Effector memory CD4-positive, alpha-beta T cell (primary cell): ENCODE measurements around the gene CMSS1.

Source experiments
- DNase-seq, 3 donors: peaks; one replicate each; pipeline ENCODE4 v3.0.0-alpha.2; 2020
- H3K27ac ChIP-seq: 2 replicates; pipeline ENCODE4 v1.7.0; 2013; ENCODE audit warnings: mild to moderate bottlenecking, low read length, moderate library complexity; ENCODE audit not compliant: insufficient read depth, poor library complexity, severe bottlenecking
- H3K27me3 ChIP-seq: replicated peaks from 2 replicates; pipeline ENCODE4 v1.7.0; 2013; ENCODE audit warnings: mild to moderate bottlenecking, low read length; ENCODE audit not compliant: insufficient read depth, control insufficient read depth, poor library complexity, severe bottlenecking
- H3K36me3 ChIP-seq: 2 replicates; pipeline ENCODE4 v1.7.0; 2013; ENCODE audit warnings: mild to moderate bottlenecking, low read length, moderate library complexity; ENCODE audit not compliant: control insufficient read depth, insufficient read depth
- H3K4me1 ChIP-seq: 2 replicates; pipeline ENCODE4 v1.7.0; 2013; ENCODE audit warnings: low read length, mild to moderate bottlenecking; ENCODE audit not compliant: control insufficient read depth, insufficient read depth, poor library complexity, severe bottlenecking
- H3K4me3 ChIP-seq: 2 replicates; pipeline ENCODE4 v1.7.0; 2013; ENCODE audit warnings: low read length, low read depth, mild to moderate bottlenecking; ENCODE audit not compliant: insufficient read depth, poor library complexity, severe bottlenecking
- H3K9me3 ChIP-seq: 2 replicates; pipeline ENCODE4 v1.7.0; 2013; ENCODE audit warnings: mild to moderate bottlenecking, low read length, moderate library complexity; ENCODE audit not compliant: control insufficient read depth

The CMSS1 gene

DNA sequence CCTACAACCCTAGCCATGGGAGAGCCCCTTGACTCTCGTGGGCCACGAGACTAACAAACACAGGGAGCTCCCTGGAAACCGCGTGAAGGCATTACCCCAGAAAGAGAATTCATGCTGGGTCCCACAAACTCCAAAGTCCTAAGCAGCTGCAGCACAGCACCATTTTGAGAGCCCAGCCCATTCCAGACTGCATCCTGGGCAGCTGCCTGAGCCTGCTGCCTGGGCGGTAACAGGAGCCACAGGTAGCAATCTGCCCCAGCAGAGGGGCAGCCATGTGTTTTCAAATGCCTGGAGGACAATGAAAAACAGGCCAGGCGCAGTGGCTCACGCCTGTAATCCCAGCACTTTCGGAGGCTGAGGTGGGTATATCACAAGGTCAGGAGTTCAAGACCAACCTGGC lies 380.2 kb downstream of the CMSS1 start:
- Histone ChIP-seq H3K4me3 (no peak overlapping the region), H3K9me3 (no peaks in the 10 kb centered on the region), H3K27me3 (no peaks in the 10 kb centered on the region), H3K36me3 (no peaks in the 10 kb centered on the region), H3K27ac (no peak overlapping the region), H3K4me1 (no peaks in the 10 kb centered on the region)
- no peak for DNase-seq

DNA sequence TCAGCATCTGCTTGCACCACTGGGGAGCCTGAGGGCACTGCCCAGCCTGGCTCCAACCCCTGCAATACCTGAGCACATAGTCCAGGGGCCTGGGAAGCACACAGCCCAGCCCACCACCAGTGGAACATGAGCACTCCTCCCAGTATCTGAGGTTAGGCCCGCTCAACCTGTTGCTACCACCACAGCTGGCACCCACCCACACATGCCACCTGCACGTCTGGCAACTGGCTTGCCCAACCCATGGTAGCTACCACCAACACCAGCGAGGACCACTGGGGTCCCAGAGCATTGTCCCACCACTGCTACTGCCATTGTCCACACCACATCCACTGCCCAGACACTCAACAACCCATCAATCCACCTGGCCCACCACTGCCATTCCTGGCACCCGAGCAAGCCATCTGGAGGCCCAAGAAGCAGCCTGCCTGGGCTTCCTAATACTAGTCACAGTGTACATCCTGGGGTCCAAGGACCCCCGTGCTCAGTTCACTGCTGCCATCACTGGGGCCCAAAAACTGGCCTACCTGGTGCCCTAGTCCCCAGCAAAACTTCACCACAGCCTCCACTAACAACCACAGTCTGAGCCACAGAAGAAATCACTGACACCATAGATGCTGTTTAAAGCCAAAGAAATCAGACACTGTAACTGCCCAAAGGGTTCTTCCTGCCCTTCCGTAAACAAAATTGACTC lies 381.1 kb downstream of the CMSS1 start:
- H3K27ac ChIP-seq, result no peak overlapping the region
- H3K27me3 ChIP-seq, result no peaks in the 10 kb centered on the region
- no peak overlapping the region for H3K4me3 ChIP-seq
- DNase-seq, result no peak
- H3K4me1 ChIP-seq, result no peaks in the 10 kb centered on the region
- no peaks in the 10 kb centered on the region for H3K9me3 ChIP-seq
- no peaks in the 10 kb centered on the region for H3K36me3 ChIP-seq

DNA sequence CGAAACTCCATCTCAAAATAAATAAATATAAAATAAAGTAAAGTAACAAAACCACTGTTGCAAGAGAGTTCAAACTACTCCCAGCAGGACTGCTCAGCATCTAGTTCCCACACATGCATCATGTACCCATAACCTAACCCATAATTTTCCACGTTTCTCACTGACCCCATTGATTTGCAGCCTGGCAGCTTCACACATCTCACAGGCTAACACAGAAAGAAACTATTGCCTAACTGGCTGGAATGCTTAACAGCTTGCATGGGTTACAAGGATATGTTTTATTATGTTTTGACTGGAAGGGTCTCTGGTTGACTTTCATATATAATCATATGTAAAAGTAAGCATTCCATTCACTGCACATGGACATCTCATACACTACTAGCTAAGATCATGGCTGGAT lies 387.5 kb downstream of the CMSS1 start:
- no peak for DNase-seq

DNA sequence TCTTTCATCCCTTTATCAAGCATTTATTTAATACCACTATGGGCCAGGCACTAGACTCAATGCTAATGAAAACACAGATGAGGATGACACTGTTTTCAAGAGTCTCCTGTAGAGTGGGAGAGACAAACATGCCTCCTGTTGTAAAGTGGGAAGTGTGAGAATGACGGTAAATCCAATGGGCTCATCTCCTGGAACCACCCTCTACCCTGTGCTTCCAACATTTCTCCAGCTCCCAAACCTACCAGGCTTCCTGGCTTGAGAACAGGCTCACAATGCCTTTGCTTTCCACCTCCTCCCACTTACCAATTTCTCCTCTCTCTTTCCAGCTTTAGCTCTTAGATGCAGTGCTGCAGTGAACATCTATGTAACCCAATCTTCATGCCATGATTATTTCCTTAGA lies 389.0 kb downstream of the CMSS1 start:
- no peaks in the 10 kb centered on the region for H3K36me3 ChIP-seq
- no peaks in the 10 kb centered on the region for H3K27me3 ChIP-seq
- H3K27ac ChIP-seq, result no peak overlapping the region
- H3K9me3 ChIP-seq, result no peaks in the 10 kb centered on the region
- H3K4me1 ChIP-seq, result peaks cover 9% of the 10 kb centered on the region
- no peak for DNase-seq
- H3K4me3 ChIP-seq, result no peak overlapping the region

More for the DNA sequence above, 387.5 kb downstream of the CMSS1 start:
- H3K27me3 ChIP-seq, result no peaks in the 10 kb centered on the region
- no peaks in the 10 kb centered on the region for H3K36me3 ChIP-seq
- peaks cover under 1% of the 10 kb centered on the region for H3K4me1 ChIP-seq
- H3K27ac ChIP-seq, result no peak overlapping the region
- no peak overlapping the region for H3K4me3 ChIP-seq
- no peaks in the 10 kb centered on the region for H3K9me3 ChIP-seq

DNA sequence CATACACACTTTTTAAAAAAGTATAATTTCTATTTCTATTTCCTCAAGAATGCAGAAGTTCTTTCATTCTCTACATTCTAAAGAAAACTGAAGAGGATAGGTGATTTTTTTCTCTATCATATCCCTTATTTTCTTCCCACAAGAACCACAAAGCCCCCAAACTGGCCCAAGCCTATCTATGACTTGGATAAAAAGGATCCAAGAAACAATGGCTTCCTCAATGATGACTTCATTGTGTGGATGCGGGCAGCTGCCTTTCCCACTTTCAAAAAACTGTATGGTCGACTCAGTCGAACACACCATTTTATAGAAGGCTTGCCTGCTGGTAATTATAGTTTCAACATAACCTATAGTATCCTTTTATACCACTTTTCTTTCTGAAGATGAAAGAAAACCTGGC lies 390.2 kb downstream of the CMSS1 start:
- Histone ChIP-seq H3K27ac (no peak overlapping the region), H3K36me3 (no peaks in the 10 kb centered on the region), H3K4me3 (no peak overlapping the region), H3K27me3 (no peaks in the 10 kb centered on the region), H3K9me3 (no peaks in the 10 kb centered on the region), H3K4me1 (peaks cover 9% of the 10 kb centered on the region)
- no peak for DNase-seq

DNA sequence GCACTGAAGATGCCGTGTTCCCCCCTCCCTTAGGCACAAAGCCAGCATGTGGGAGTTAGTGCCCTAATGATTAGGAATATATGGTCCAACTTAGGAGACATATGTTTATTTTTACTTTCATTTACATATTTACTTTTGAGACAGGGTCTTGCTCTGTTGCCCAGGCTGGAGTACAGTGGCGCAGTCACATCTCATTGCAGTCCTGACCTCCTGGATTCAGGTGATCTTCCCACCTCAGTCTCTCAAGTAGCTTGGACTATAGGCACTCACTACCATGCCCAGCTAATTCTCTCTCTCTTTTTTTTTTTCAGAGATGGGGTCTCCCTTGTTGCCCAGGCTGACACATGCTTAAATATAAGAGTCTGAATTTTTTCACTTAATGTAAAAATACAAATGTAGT lies 391.5 kb downstream of the CMSS1 start:
- DNase-seq, result no peak
- Histone ChIP-seq H3K4me1 (peaks cover 9% of the 10 kb centered on the region), H3K4me3 (no peak overlapping the region), H3K36me3 (no peaks in the 10 kb centered on the region), H3K9me3 (no peaks in the 10 kb centered on the region), H3K27ac (no peak overlapping the region), H3K27me3 (no peaks in the 10 kb centered on the region)

DNA sequence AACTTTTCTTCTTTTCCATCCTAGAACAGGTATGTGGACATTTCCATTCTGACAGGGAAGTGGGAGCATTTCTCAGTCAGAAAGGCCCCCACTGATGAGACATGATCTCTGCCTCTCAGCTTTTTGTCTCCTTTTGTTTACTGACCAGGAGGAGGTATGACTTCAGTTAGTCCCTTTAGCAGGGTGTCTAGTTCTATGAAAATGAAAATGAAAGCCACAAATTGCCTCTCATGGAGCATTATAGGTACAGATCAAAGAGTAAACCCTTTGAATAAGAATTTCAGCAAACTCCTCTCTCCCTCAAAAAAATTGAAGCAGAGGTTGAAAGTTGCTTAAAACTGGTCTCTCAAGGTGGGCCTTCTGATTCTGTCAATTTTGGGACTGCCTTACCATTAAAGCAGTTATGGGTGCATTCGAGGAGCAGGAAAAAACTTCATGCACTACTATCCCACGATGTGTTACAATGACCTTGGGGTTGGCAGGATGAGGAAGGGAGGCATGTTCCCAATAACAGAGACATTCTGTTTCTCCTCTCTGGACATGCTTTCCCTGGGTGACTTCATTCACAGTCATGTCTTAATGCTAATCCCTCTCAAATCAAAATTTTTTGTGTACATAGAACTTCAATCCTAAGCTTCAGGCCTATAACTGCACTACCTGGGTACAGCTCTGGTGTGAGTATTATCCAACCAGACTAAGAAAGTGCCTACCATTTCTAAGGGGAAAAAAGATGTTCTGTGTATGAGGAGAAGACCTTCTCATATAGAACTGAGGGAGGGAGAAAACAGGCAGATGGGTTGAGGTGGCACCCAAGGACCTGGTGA lies 392.5 kb downstream of the CMSS1 start:
- DNase-seq, result no peak
- peaks cover 9% of the 10 kb centered on the region for H3K4me1 ChIP-seq
- H3K27ac ChIP-seq, result peak overlapping the region; percentile 30
- H3K27me3 ChIP-seq, result no peaks in the 10 kb centered on the region
- peak overlapping the region; percentile 40 for H3K4me3 ChIP-seq
- H3K9me3 ChIP-seq, result no peaks in the 10 kb centered on the region
- no peaks in the 10 kb centered on the region for H3K36me3 ChIP-seq

DNA sequence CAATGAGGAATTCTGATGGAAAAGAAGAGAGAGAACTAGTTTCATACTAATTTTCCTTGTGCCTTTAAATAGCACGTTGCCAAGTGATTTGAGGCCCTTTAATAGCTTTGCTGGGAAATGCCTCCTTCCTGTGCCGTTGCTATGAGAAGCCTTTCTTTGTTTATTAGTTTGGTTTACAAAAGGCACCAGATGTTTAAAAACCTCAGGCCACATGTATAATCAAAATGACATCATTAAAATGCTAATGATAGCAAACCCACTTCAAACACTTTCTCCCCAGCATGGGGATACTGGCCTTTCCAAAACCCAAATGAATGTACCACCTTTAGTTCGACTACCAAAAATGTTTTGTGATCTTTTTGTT lies 393.1 kb downstream of the CMSS1 start:
- Histone ChIP-seq H3K27me3 (no peaks in the 10 kb centered on the region), H3K4me1 (peaks cover 9% of the 10 kb centered on the region), H3K27ac (no peak overlapping the region), H3K9me3 (no peaks in the 10 kb centered on the region), H3K36me3 (no peaks in the 10 kb centered on the region), H3K4me3 (no peak overlapping the region)
- DNase-seq, result peak in 1 of 3 donors; percentile 0

DNA sequence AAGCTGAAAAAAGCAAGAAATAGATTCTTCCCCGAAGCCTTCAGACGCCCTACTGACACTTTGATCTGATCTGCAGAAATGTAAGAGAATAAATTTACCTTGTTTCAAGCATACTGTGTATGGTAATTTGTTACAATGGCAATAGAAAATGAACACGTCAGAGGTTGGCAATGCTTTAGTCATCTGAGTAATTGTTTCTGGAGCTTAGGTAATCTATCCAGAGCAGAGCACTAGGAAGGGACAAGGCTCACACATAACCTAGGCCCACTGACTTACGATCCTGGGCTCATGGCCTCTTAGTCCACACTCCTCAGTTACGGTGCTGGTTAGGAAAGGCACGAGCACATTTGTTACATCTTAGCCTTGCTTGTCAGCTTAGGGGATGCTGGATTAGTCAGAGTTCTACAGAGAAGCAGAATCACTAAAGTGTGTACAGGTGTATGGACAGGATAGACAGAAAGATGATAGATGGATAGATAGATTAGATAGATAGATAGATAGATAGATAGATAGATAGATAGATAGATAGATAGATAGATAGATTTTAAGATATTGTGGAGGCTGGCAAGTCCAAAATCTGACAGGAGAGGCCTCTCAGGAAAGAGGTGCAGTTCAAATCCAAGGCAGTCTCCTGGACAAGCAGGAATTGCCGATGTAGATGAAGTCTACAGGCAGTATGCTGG lies 396.4 kb downstream of the CMSS1 start:
- Histone ChIP-seq H3K9me3 (no peaks in the 10 kb centered on the region), H3K27me3 (no peaks in the 10 kb centered on the region), H3K36me3 (no peaks in the 10 kb centered on the region), H3K27ac (no peak overlapping the region), H3K4me3 (no peak overlapping the region), H3K4me1 (peaks cover 9% of the 10 kb centered on the region)
- DNase-seq, result no peak

DNA sequence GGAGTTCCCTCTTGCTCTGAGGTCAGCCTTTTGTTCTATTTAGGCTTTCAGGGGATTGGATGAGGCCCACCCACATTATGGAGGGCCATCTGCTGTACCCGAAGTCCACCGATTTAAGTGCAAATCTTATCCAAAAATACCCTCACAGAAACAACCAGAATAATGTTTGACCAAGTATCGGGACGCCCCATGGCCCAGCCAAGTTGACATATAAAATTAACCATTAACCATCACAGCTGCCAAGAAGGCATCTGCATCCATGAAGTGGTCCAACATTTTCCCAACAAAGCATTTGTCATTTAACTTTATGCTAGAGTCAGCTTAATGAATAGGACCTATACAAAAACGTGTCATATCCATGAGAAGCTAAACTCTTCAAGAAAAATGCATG lies 396.9 kb downstream of the CMSS1 start:
- H3K4me3 ChIP-seq, result no peak overlapping the region
- H3K4me1 ChIP-seq, result peaks cover 9% of the 10 kb centered on the region
- DNase-seq, result no peak
- H3K36me3 ChIP-seq, result no peaks in the 10 kb centered on the region
- no peak overlapping the region for H3K27ac ChIP-seq
- H3K27me3 ChIP-seq, result no peaks in the 10 kb centered on the region
- H3K9me3 ChIP-seq, result no peaks in the 10 kb centered on the region
